Ishikawa (cell line): Measurements from ENCODE around the gene SSH2.

Experiments
- CEBPB ChIP-seq: IDR thresholded peaks from 2 replicates; pipeline ENCODE4 v1.6.1; 2012
- CREB1 ChIP-seq: IDR thresholded peaks from 2 replicates; pipeline ENCODE4 v1.6.1; 2012; ENCODE audit warnings: low read depth
- EGR1 ChIP-seq: IDR thresholded peaks from 2 replicates; pipeline ENCODE4 v1.6.1; 2012
- EP300 ChIP-seq: IDR thresholded peaks from 2 replicates; pipeline ENCODE4 v1.6.1; 2012; ENCODE audit warnings: borderline replicate concordance
- FOXM1 ChIP-seq: IDR thresholded peaks from 2 replicates; pipeline ENCODE4 v1.6.1; 2012; ENCODE audit warnings: low read depth, borderline replicate concordance
- RAD21 ChIP-seq: IDR thresholded peaks from 2 replicates; pipeline ENCODE4 v1.6.1; 2012; ENCODE audit warnings: low read depth
- TAF1 ChIP-seq: IDR thresholded peaks from 2 replicates; pipeline ENCODE4 v1.6.1; 2012; ENCODE audit warnings: low read depth, mild to moderate bottlenecking
- TCF12 ChIP-seq: IDR thresholded peaks from 2 replicates; pipeline ENCODE4 v1.6.1; 2012; ENCODE audit warnings: low read depth
- TEAD4 ChIP-seq: IDR thresholded peaks from 2 replicates; pipeline ENCODE4 v1.6.1; 2012
- YY1 ChIP-seq: IDR thresholded peaks from 2 replicates; pipeline ENCODE4 v1.6.1; 2012; ENCODE audit warnings: low read depth
- TF ChIP-seq, protein P1 (sequence below): IDR thresholded peaks from 2 replicates; pipeline ENCODE4 v1.6.1; 2012
- TF ChIP-seq, protein P2 (sequence below): IDR thresholded peaks from 2 replicates; pipeline ENCODE4 v1.6.1; 2012
- TF ChIP-seq, protein P3 (sequence below): IDR thresholded peaks from 2 replicates; pipeline ENCODE4 v1.6.1; 2012; ENCODE audit warnings: low read depth, mild to moderate bottlenecking

DNA sequence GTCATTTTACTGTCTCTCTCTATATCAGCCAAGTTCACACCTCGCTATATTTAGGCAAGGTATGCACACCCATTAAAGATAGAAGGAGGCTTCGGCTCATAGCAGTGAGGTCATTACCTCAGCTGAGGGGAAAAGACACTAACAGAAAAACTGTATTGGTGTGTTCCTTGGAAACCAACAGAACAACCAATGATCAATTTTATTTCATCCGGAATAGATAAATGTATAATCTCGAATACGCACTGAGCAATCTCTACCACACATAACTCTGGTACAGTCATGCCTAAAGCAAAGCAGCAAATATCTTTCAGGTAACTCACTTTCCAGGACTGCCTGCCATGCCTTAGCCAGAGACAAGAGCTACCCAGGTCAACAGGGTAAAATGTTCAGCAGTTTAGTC lies 197.4 kb downstream of the SSH2 start:
- no peak for TF ChIP-seq TAF1
- TF ChIP-seq, protein P1, sequence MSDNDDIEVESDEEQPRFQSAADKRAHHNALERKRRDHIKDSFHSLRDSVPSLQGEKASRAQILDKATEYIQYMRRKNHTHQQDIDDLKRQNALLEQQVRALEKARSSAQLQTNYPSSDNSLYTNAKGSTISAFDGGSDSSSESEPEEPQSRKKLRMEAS: no peak
- TF ChIP-seq, protein P2, sequence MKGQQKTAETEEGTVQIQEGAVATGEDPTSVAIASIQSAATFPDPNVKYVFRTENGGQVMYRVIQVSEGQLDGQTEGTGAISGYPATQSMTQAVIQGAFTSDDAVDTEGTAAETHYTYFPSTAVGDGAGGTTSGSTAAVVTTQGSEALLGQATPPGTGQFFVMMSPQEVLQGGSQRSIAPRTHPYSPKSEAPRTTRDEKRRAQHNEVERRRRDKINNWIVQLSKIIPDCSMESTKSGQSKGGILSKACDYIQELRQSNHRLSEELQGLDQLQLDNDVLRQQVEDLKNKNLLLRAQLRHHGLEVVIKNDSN: no peak
- TF ChIP-seq EP300: no peak; the same call in 1 of the 2 replicates
- 0 out of 2 replicates have a peak, but pooled peaks have one; percentile 19 for TF ChIP-seq TCF12
- TF ChIP-seq YY1: no peak
- TF ChIP-seq RAD21: no peak
- TF ChIP-seq CREB1: no peak
- TF ChIP-seq, protein P3, sequence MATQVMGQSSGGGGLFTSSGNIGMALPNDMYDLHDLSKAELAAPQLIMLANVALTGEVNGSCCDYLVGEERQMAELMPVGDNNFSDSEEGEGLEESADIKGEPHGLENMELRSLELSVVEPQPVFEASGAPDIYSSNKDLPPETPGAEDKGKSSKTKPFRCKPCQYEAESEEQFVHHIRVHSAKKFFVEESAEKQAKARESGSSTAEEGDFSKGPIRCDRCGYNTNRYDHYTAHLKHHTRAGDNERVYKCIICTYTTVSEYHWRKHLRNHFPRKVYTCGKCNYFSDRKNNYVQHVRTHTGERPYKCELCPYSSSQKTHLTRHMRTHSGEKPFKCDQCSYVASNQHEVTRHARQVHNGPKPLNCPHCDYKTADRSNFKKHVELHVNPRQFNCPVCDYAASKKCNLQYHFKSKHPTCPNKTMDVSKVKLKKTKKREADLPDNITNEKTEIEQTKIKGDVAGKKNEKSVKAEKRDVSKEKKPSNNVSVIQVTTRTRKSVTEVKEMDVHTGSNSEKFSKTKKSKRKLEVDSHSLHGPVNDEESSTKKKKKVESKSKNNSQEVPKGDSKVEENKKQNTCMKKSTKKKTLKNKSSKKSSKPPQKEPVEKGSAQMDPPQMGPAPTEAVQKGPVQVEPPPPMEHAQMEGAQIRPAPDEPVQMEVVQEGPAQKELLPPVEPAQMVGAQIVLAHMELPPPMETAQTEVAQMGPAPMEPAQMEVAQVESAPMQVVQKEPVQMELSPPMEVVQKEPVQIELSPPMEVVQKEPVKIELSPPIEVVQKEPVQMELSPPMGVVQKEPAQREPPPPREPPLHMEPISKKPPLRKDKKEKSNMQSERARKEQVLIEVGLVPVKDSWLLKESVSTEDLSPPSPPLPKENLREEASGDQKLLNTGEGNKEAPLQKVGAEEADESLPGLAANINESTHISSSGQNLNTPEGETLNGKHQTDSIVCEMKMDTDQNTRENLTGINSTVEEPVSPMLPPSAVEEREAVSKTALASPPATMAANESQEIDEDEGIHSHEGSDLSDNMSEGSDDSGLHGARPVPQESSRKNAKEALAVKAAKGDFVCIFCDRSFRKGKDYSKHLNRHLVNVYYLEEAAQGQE: no peak
- TF ChIP-seq CEBPB: no peak
- no peak for TF ChIP-seq EGR1
- TF ChIP-seq TEAD4: peak; percentile 47; the same call in 1 of the 2 replicates
- TF ChIP-seq FOXM1: no peak
